Suppressor macrophage treated with lipopolysaccharide for 1 hour (primary cell): ENCODE results near the gene MINK1.
"Not testable (repeated sequence)": the region's sequence is repeated elsewhere in the genome, so short reads cannot be mapped to it uniquely, and the experiment has no call there.

Experiments used
- DNase-seq, 3 donors: peaks; one replicate each; pipeline ENCODE4 v3.0.0-alpha.2; 2020 to 2022

Gene MINK1

DNA sequence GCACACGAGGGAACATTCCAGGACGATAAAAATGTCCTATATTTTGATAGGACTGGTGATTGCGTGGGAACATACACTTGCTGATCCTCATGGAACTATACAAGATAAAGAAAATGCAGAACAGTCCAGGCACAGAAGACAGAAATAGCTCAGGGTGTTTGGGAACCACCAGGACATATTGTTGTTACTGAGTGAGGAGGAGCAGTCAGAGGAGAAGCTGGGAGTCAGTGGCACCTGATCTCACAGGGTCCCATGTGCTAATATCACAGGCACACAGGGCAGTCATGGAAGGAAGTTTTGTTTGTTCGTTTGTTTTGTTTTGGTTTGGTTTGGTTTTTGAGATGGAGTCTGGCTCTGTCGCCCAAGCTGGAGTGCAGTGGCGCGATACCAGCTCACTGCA, 20.4 kb upstream of the MINK1 start:
- no peak for DNase-seq

- peak in 1 of 3 donors; percentile 28 for DNase-seq
Measured at GRCh38 chr17:4815043-4815675, 18.0 kb upstream of the MINK1 start.

GRCh38 chr17:4816826-4817225, 16.3 kb upstream of the MINK1 start:
- no peak for DNase-seq

GRCh38 chr17:4818276-4818675, 14.9 kb upstream of the MINK1 start:
- no peak for DNase-seq

DNA sequence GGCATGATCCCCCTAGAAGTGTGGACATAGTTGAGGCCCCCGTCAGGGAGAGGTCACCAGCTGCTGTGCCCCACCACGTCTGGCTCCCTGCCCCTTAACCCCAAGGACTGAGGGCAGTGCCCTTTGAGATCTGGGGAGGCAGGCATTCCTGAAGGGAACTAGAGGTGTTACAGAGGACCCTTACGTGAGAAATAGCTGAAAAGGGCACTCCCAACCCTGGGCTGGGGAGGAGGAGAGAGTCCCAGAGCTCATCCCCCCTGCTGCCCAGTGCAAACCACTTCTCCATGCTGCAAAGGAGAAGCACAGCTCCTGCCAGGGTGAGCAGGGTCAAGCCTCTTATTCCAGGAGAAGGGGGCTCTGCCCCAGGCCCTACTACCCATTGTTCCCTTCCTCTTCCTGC, 10.3 kb upstream of the MINK1 start:
- no peak for DNase-seq

- no peak for DNase-seq
Measured at GRCh38 chr17:4823373-4824089, 9.6 kb upstream of the MINK1 start.

- no peak for DNase-seq
Measured at GRCh38 chr17:4827399-4827798, 5.7 kb upstream of the MINK1 start.

- not testable (repeated sequence) for DNase-seq
Measured at GRCh38 chr17:4832829-4833177, 337 bp upstream of the MINK1 start.

GRCh38 chr17:4833941-4834680, 971 bp downstream of the MINK1 start:
- peak; percentile 53 to 65 (median 57) for DNase-seq

DNA sequence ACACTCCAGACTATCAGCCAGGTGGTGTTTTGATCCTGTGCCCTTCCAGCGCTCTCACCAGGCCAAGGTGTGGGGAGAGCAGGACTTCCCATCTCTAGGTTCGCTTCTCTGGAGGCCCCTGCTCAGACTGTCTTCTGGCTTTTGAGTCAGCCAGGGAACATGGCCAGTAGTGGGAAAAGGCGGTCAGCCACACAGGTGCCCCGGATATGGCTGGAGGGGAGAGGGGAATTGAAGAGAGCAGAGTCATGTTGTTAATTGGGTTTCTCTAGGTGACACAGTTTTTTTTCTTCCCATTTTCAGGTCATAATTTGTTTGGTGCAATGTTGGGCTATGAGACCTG, 1.5 kb downstream of the MINK1 start:
- no peak for DNase-seq

DNA sequence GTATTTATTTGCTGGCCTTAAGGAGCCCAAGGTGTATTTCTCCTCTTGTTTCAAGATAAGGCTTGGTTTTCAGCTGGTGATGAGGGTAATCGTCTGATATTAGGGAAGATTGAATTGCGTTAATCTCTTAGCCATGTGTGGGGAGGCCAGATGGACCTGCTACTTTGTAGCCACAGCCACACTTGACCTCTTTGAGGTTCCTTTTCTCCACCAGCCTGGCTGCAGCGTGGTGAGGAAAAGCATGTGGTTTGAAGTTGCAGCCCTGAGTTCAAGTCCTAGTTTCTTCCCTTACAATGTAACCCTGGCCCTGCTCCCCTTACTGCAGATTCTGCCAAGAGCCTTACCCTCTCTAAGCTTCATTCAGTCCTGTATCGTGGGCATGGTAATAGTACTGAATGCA, 3.1 kb downstream of the MINK1 start:
- DNase-seq = no peak

DNA sequence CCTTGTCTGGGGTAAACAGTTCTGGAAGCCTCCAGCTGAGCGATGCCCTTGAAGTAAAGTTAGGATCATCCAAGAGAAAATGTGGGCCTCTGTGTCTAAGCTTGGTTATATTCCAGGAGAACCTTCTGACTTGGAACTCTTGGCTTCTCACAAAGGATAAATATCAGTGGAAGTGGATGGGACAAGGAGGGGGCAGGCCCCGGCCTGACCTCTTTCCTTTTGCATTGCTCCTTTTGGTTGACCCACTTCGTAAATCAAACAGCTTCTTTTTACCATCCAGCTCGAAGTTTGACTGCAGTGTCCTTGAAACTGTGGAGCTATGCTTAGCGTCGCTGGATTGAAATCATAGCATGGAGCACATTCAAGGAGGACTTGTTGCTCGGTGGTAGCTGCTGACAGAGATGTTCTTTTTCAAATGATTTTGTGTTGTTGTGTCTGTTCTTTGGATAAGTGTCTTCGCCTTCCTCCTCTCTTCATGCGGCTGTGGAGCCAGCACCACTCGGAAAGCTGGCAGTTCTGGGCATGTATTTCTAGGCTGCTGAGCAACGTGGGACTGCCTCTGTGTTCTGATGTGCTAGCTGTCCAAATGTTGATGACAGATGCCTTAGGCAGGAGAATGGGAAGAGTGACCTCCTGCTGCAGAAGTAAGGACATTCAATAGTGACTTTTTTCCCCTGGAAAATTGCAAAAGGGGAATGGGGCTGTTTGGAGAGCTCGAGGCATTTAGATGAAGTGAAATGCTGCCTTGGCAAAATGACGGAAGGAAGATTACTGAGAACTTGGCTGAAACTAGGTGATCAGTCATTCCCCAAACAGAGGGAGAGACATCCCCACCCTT, 4.5 kb downstream of the MINK1 start:
- DNase-seq = no peak

- DNase-seq = no peak
Measured at GRCh38 chr17:4838309-4838785, 5.2 kb downstream of the MINK1 start.

DNA sequence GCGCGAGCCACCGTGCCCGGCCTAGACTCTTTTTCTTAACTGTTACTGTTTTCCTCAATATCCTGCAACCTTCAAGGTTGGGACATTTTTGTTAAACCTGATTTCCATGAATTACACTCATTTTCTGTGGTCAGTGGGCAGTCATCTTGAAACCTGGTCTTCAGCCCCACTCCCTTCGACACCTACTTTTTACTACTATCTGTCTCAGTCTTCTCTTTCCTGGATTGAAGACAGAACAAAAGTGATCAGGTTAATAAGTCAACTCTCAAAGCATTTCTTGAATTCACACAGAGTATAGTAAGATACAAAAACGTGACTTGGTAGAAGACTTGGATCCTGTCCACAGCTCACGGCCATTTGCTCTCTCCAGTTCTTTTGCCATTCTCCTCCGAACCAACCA, 6.1 kb downstream of the MINK1 start:
- no peak for DNase-seq

DNA sequence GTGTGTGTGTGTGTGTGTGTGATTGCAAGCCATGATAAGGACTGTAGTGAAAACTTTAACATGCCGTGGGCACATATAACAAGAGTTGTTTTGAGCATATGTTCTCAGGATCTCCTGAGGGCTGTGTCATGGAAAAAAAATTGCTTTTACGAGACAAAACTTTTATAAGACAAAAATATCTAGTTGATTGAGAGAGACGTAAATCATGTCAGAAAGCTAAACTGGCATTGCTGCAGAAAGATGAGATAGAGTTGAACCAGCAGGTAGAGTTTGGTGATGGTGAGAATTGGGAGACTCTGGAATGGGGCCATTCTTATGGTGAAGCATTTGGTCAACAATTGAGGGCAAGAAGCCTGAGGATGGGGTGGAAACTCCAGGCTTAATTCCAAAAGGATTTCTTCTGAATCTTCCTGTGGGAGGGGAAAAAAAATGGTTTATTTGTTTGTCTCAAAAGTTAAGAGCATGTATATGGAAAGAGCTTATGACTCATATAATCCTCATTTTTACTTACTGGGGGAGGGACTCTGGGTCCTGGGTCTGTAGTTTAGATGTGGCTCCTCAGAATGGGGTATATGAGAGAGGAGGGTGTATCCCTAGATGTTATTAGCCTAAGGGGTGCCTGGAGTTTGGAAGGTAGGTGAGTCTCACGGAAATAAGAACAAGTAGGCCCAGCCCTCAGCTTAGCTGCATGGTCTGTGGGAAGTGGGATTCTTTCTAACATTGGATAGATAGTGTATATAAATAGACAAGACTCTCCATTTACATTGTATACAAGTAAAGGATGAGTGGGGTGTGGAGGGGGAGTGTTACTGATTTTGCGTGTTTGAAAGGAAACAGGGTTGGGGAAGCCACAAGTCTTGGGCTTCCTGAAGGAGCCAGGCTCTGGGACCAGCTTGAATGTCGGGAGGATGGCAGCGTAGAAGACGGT, 7.1 kb downstream of the MINK1 start:
- peak in 1 of 3 donors; percentile 10 for DNase-seq

DNA sequence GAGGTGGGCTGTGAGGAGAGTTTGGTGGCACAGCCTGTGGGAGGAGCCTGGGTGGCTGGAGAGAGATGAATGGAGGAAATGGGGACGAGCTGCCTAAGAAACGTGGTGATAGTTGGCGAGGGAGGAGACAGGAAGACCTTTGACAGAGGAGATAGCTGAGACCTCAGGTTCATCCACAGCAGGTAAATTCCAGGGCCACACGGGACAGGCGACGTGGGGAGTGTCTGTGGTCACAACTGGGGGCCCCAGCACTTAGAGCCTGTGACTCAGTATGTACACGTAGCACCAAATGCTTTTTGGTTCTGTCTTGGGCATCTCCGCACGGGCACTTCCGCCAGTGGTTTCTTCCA, 7.7 kb downstream of the MINK1 start:
- no peak for DNase-seq

GRCh38 chr17:4842376-4842775, 9.2 kb downstream of the MINK1 start:
- peak in 1 of 3 donors; percentile 15 for DNase-seq

GRCh38 chr17:4843321-4844000, 10.3 kb downstream of the MINK1 start:
- DNase-seq = peak in 2 of 3 donors; percentile 40 to 53

DNA sequence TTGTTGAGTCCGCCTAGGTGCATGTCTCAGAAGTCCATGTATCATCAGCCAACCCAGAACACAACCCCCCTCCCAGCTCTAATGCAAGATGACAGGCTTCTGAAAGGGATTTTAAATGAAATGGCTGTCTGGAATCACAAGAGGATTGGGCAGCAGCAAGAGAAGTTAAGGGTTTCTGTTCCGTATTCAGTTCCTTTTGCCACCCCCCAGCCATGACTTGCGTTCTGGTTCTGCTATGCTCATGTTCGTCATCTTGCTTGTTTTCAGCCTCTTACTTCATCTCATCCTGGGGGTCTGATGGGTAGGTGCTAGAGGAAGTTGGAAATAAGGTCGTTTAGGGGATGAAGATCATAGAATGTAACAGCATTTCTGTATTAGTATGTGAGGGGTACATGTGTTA, 12.0 kb downstream of the MINK1 start:
- DNase-seq = peak; percentile 85 to 92 (median 88)

DNA sequence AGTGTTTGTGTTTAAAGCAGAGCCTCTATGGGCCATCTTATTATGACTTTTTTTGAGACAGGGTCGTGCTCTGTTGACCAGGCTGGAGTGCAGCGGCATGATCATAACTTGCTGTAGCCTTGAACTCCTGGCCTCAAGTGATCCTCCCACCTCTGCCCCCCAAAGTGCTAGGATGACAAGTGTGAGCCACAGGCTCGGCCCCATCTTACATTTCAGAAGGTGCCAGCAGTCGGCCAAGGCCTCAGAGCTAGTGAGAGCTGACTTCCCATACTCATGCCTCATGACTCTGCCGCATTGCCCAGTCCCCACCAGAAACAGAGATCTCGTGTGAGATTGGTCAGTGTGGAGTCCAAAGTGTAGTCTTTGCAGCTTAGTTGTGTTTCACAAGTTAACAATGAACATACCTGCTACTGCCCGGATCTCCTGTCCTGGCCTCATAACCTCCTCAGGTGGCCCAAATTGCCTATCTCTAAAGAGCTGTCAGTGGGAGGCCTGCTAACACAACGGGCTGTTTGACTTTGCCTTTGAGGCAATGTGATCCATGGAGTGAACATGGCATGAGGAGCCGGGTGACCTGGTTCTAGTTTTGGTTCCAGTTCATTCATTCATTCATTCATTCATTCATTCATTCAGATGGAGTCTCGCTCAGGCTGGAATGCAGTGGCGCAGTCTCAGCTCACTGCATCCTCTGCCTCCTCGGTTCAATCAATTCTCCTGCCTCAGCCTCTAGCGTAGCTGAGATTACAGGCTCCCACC, 13.7 kb downstream of the MINK1 start:
- no peak for DNase-seq
